NB4 (cell line): ENCODE results near the gene TFPI.

ENCODE experiments used
- CTCF ChIP-seq: IDR thresholded peaks from one replicate; pipeline ENCODE4 v1.5.1; 2012; ENCODE audit warnings: low read depth, low read length
- MAX ChIP-seq: IDR thresholded peaks from 2 replicates; pipeline ENCODE4 v1.6.1; 2011; ENCODE audit warnings: low read depth, low read length
- POLR2A ChIP-seq: IDR thresholded peaks from 2 replicates; pipeline ENCODE4 v1.6.1; 2011; ENCODE audit warnings: mild to moderate bottlenecking; ENCODE audit not compliant: insufficient read length; ENCODE audit errors: extremely low read depth

GRCh38 chr2:187526792-187527191 lies 27.4 kb downstream of the TFPI start:
- no peak for TF ChIP-seq POLR2A
- no peak for TF ChIP-seq CTCF
- TF ChIP-seq MAX = no peak
